B cell (primary cell): ENCODE data around the gene YY1. TPM values are rescaled to one million over a fixed set of nuclear protein-coding genes. Genes with fewer than 3 reads are reported as not detected.

Experiments
- ATAC-seq: fragments of 200-7000 bp; cut with Tn5 transposase; one replicate; pipeline ENCODE4 v1.10.0; 2021; ENCODE audit warnings: low read depth, mild to moderate bottlenecking, moderate number of reproducible peaks, moderate library complexity
- CTCF ChIA-PET: fragments of 350-600 bp; sonication (Branson Sonifier 250); formaldehyde crosslinking; loops from one replicate; lab custom pipeline; 2021; ENCODE audit warnings: antibody characterized with exemption, inconsistent platforms; lab: Charles Lee
- POLR2A ChIA-PET: fragments of 350-600 bp; sonication (Branson Sonifier 250); formaldehyde crosslinking; loops from one replicate; lab custom pipeline; 2021; ENCODE audit warnings: antibody characterized with exemption; lab: Charles Lee
- DNase-seq: peaks from one replicate; pipeline ENCODE4 v3.0.0; 2013
- H2AFZ ChIP-seq: 2 replicates; pipeline ENCODE4 v1.6.1; 2012; ENCODE audit warnings: mild to moderate bottlenecking, low read depth, low read length; ENCODE audit not compliant: insufficient read depth, poor library complexity, severe bottlenecking
- H3K27ac ChIP-seq, 2 donors: 1 replicate in 1 of 2; 2 replicates in 1 of 2; pipeline ENCODE4 v1.5.1; 2012 to 2013; ENCODE audit warnings: low read length in 2 of 2, mild to moderate bottlenecking in 2 of 2, moderate library complexity in 1 of 2
- H3K27me3 ChIP-seq, 4 experiments: fragments of 200-600 bp in 1 of 4; sonication (generic) in 1 of 4; replicated peaks in 1 of 4; 1 replicate in 2 of 4; 2 replicates in 2 of 4; pipeline versions ENCODE4 v1.6.1 to v1.7.0; 2013 to 2016; ENCODE audit warnings: low read length in 3 of 4, mild to moderate bottlenecking in 2 of 4, mixed read lengths in 1 of 4, moderate library complexity in 1 of 4; ENCODE audit not compliant: insufficient read depth in 4 of 4, control insufficient read depth in 3 of 4; ENCODE audit errors: control extremely low read depth in 1 of 4
- H3K36me3 ChIP-seq, 2 experiments: replicated peaks in 1 of 2; 1 replicate in 1 of 2; 2 replicates in 1 of 2; pipeline versions ENCODE4 v1.6.1 to v1.7.1; 2013; ENCODE audit warnings: low read length in 1 of 2; ENCODE audit not compliant: insufficient read depth in 2 of 2, control insufficient read depth in 1 of 2; ENCODE audit errors: control extremely low read depth in 1 of 2, extremely low read depth in 1 of 2
- H3K4me1 ChIP-seq, 2 donors: fragments of 200-600 bp in 1 of 2; sonication (generic) in 1 of 2; 1 replicate in 1 of 2; 2 replicates in 1 of 2; pipeline versions ENCODE4 v1.5.1 to v1.6.1; 2013 to 2017; ENCODE audit warnings: low read length in 2 of 2; ENCODE audit not compliant: control insufficient read depth in 2 of 2, insufficient read depth in 2 of 2
- H3K4me2 ChIP-seq: replicated peaks from 2 replicates; pipeline ENCODE3; 2012; ENCODE audit warnings: mild to moderate bottlenecking, low read depth, low read length; ENCODE audit not compliant: poor library complexity, severe bottlenecking
- H3K4me3 ChIP-seq, 5 experiments: fragments of 200-600 bp in 1 of 5; sonication (generic) in 1 of 5; 1 replicate in 3 of 5; 2 replicates in 2 of 5; pipeline versions ENCODE4 v1.5.1 to v1.7.0; 2011 to 2016; ENCODE audit warnings: low read length in 4 of 5, mild to moderate bottlenecking in 4 of 5, low read depth in 2 of 5, control low read depth in 1 of 5, moderate library complexity in 1 of 5; ENCODE audit not compliant: insufficient read depth in 1 of 5; ENCODE audit errors: control extremely low read depth in 1 of 5, extremely low read depth in 1 of 5
- H3K79me2 ChIP-seq: fragments of 200-600 bp; sonication (generic); one replicate; pipeline ENCODE4 v1.6.0; 2016; ENCODE audit warnings: low read length; ENCODE audit not compliant: control insufficient read depth, insufficient read depth
- H3K9ac ChIP-seq: fragments of 200-600 bp; sonication (generic); 2 replicates; pipeline ENCODE4 v1.6.1; 2017; ENCODE audit warnings: mild to moderate bottlenecking, low read length, moderate library complexity
- H3K9me3 ChIP-seq, 3 donors: one replicate each; pipeline versions ENCODE4 v1.6.1 to v1.7.1; 2013; ENCODE audit warnings: low read length in 2 of 3; ENCODE audit not compliant: control insufficient read depth in 2 of 3, insufficient read depth in 1 of 3; ENCODE audit errors: control extremely low read depth in 1 of 3
- H4K20me1 ChIP-seq: 2 replicates; pipeline ENCODE4 v1.6.0; 2012; ENCODE audit warnings: mild to moderate bottlenecking, low read length; ENCODE audit not compliant: insufficient read depth, control insufficient read depth, poor library complexity, severe bottlenecking
- H3K27ac Mint-ChIP-seq: one replicate; pipeline ENCODE4 v1.8.0; 2021; ENCODE audit warnings: mixed read lengths
- H3K27me3 Mint-ChIP-seq: one replicate; pipeline ENCODE4 v1.8.0; 2021; ENCODE audit warnings: mixed read lengths
- H3K4me1 Mint-ChIP-seq: one replicate; pipeline ENCODE4 v1.8.0; 2021; ENCODE audit warnings: mixed read lengths
- H3K4me3 Mint-ChIP-seq: one replicate; pipeline ENCODE4 v1.8.0; 2021; ENCODE audit warnings: mixed read lengths
- H3K9me3 Mint-ChIP-seq: one replicate; pipeline ENCODE4 v1.8.0; 2022; ENCODE audit warnings: mixed read lengths; ENCODE audit not compliant: insufficient read depth
- EZH2 ChIP-seq: IDR thresholded peaks from 2 replicates; pipeline ENCODE4 v1.6.1; 2012; ENCODE audit warnings: borderline replicate concordance, low read depth, mild to moderate bottlenecking, moderate library complexity, low read length; ENCODE audit not compliant: insufficient read depth, poor library complexity, severe bottlenecking
- WGBS: methylation state at CpG from one replicate; pipeline ENCODE4 v1.1.5; 2013; ENCODE audit warnings: missing lambda C conversion rate; ENCODE audit not compliant: insufficient coverage; 5-methylcytosine and 5-hydroxymethylcytosine counted together
- intact Hi-C: fragments of 100-400 bp; cut with micrococcal nuclease; formaldehyde crosslinking; loops from one replicate; pipeline ENCODE4 v1.10.0; 2022
- polyA plus RNA-seq: library from polyadenylated mRNA; depleted of rRNA; stranded (reverse); fragments of >200 nt; gene quantifications from 2 replicates; pipeline ENCODE4 v1.2.3, GENCODE V29; 2012
- total RNA-seq, 2 donors: library from RNA; stranded (reverse); fragments of 120-200 nt in 1 of 2; gene quantifications; 1 replicate in 1 of 2; 2 replicates in 1 of 2; pipeline versions ENCODE4 v1.2.3 to v1.2.4, GENCODE V29; 2013 to 2022
- TF ChIP-seq, protein P1 (sequence below): fragments of 200-600 bp; IDR thresholded peaks from one replicate; pipeline ENCODE4 v1.8.0; 2022; ENCODE audit warnings: antibody characterized with exemption, mild to moderate bottlenecking

The YY1 gene
- total and polyA plus RNA-seq, 2 donors (not counting 1 experiment from before 2014, with no cell fraction given): 24.0 to 91.4 TPM

DNA sequence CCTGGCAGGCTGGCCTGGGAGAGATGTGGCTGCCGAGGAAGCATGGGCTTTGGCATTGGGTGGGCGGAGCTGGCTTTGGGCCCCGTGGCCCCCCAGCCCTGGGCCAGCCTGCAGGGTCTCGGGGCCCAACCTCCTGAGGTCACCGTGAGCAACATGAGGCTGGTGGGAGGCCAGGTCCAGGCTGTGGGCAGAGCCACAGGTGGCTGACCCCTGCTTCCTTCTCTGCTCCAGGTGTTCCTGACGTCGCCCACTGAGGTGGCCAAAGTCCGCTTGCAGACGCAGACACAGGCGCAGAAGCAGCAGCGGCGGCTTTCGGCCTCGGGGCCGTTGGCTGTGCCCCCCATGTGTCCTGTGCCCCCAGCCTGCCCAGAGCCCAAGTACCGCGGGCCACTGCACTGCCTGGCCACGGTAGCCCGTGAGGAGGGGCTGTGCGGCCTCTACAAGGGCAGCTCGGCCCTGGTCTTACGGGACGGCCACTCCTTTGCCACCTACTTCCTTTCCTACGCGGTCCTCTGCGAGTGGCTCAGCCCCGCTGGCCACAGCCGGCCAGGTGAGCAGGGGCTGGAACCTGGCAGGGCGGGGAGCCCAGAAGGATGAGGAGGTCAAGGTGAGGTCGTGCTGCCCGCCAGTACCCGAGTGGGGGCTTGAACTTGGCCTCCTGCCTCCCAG lies 89.7 kb downstream of the YY1 start:
- no peak overlapping the region for H2AFZ ChIP-seq
- H3K4me3 Mint-ChIP-seq: no peak overlapping the region
- no peaks in the 10 kb centered on the region for H4K20me1 ChIP-seq
- DNase-seq (no peak), ATAC-seq (no peak)
- intact Hi-C loops: no loop called here
- no peak overlapping the region for H3K9ac ChIP-seq
- H3K36me3 ChIP-seq: no peaks in the 10 kb centered on the region
- H3K79me2 ChIP-seq: no peaks in the 10 kb centered on the region
- H3K4me1 Mint-ChIP-seq: peaks cover 5% of the 10 kb centered on the region
- H3K27ac ChIP-seq: no peak overlapping the region
- H3K27me3 ChIP-seq: no peaks in the 10 kb centered on the region
- no peak overlapping the region for H3K27ac Mint-ChIP-seq
- POLR2A ChIA-PET: no interaction called here
- CTCF ChIA-PET: no interaction called here
- H3K4me3 ChIP-seq: no peak overlapping the region
- 92% methylated on average over 27 of the region's 32 CpGs for WGBS
- no peak for TF ChIP-seq EZH2
- TF ChIP-seq, protein P1, sequence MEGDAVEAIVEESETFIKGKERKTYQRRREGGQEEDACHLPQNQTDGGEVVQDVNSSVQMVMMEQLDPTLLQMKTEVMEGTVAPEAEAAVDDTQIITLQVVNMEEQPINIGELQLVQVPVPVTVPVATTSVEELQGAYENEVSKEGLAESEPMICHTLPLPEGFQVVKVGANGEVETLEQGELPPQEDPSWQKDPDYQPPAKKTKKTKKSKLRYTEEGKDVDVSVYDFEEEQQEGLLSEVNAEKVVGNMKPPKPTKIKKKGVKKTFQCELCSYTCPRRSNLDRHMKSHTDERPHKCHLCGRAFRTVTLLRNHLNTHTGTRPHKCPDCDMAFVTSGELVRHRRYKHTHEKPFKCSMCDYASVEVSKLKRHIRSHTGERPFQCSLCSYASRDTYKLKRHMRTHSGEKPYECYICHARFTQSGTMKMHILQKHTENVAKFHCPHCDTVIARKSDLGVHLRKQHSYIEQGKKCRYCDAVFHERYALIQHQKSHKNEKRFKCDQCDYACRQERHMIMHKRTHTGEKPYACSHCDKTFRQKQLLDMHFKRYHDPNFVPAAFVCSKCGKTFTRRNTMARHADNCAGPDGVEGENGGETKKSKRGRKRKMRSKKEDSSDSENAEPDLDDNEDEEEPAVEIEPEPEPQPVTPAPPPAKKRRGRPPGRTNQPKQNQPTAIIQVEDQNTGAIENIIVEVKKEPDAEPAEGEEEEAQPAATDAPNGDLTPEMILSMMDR: no peak
- H3K27me3 Mint-ChIP-seq: no peaks in the 10 kb centered on the region
- no peaks in the 10 kb centered on the region for H3K9me3 ChIP-seq
- H3K4me1 ChIP-seq: peaks cover 0 to 16% of the 10 kb centered on the region in 2 donors
- H3K9me3 Mint-ChIP-seq: no peaks in the 10 kb centered on the region
- H3K4me2 ChIP-seq: no peak overlapping the region

- H3K4me1 ChIP-seq: peaks cover 0 to 16% of the 10 kb centered on the region in 2 donors
- no peaks in the 10 kb centered on the region for H3K79me2 ChIP-seq
- Mint-ChIP-seq H3K4me1 (peaks cover 5% of the 10 kb centered on the region), H3K27me3 (no peaks in the 10 kb centered on the region), H3K9me3 (no peaks in the 10 kb centered on the region), H3K4me3 (no peak overlapping the region), H3K27ac (no peak overlapping the region)
- H3K27ac ChIP-seq: no peak overlapping the region
- ChIA-PET POLR2A (no interaction called here), CTCF (no interaction called here)
- H3K36me3 ChIP-seq: no peaks in the 10 kb centered on the region
- no peak overlapping the region for H3K4me3 ChIP-seq
- no peak overlapping the region for H3K4me2 ChIP-seq
- H3K9ac ChIP-seq: no peak overlapping the region
- DNase-seq (no peak), ATAC-seq (no peak)
- intact Hi-C loops: no loop called here
- WGBS: 89% methylated on average over 36 of the region's 36 CpGs
- H4K20me1 ChIP-seq: no peaks in the 10 kb centered on the region
- no peaks in the 10 kb centered on the region for H3K27me3 ChIP-seq
- no peaks in the 10 kb centered on the region for H3K9me3 ChIP-seq
- H2AFZ ChIP-seq: no peak overlapping the region
- TF ChIP-seq, protein P1: no peak
- no peak for TF ChIP-seq EZH2
Measured at GRCh38 chr14:100329233-100330006, 90.5 kb downstream of the YY1 start.
